Activated CD8-positive, alpha-beta T cell treated with anti-CD3 and anti-CD28 coated beads for 36 hours (primary cell): ENCODE results near the gene NKAIN2. TPM values are rescaled to one million over a fixed set of nuclear protein-coding genes. Genes with fewer than 3 reads are reported as not detected.

Experiments
- ATAC-seq: fragments of 200-7000 bp; cut with Tn5 transposase; one replicate; pipeline ENCODE4 v1.10.0; 2021; ENCODE audit warnings: mild to moderate bottlenecking, moderate library complexity
- CTCF ChIA-PET: fragments of 350-600 bp; sonication (Branson Sonifier 250); formaldehyde crosslinking; loops from one replicate; lab custom pipeline; 2021; ENCODE audit warnings: antibody characterized with exemption; lab: Charles Lee
- POLR2A ChIA-PET: fragments of 350-600 bp; sonication (Branson Sonifier 250); formaldehyde crosslinking; loops from one replicate; lab custom pipeline; 2021; ENCODE audit warnings: antibody characterized with exemption; lab: Charles Lee
- DNase-seq: peaks from one replicate; pipeline ENCODE4 v3.0.0-alpha.2; 2020
- H3K27ac Mint-ChIP-seq: one replicate; pipeline ENCODE4 v1.8.0; 2021; ENCODE audit warnings: mild to moderate bottlenecking, mixed read lengths
- H3K27me3 Mint-ChIP-seq: one replicate; pipeline ENCODE4 v1.8.0; 2021; ENCODE audit warnings: mixed read lengths
- H3K36me3 Mint-ChIP-seq: one replicate; pipeline ENCODE4 v1.8.0; 2021; ENCODE audit warnings: low read depth, mixed read lengths
- H3K4me1 Mint-ChIP-seq: one replicate; pipeline ENCODE4 v1.8.0; 2021; ENCODE audit warnings: low read depth, mixed read lengths
- H3K4me3 Mint-ChIP-seq: one replicate; pipeline ENCODE4 v1.8.0; 2021; ENCODE audit warnings: mild to moderate bottlenecking, moderate library complexity, mixed read lengths
- H3K9me3 Mint-ChIP-seq: one replicate; pipeline ENCODE4 v1.8.0; 2021; ENCODE audit warnings: mixed read lengths
- CTCF ChIP-seq: fragments of 200-600 bp; IDR thresholded peaks from one replicate; pipeline ENCODE4 v1.8.0; 2022; ENCODE audit warnings: antibody characterized with exemption, mild to moderate bottlenecking
- intact Hi-C: fragments of 100-400 bp; cut with micrococcal nuclease; formaldehyde crosslinking; loops from one replicate; pipeline ENCODE4 v1.10.0; 2022
- total RNA-seq, 2 experiments: library from RNA; stranded (reverse); gene quantifications; one replicate each; pipeline ENCODE4 v1.2.3, GENCODE V29; 2021

NKAIN2 gene
- total RNA-seq, 2 experiments from 2014 or later, result not detected

GRCh38 chr6:123804787-123805540 lies 1.3 kb downstream of the NKAIN2 start:
- intact Hi-C loops, result loop anchor here (10.0 kb wide), 1 partner anchor 1050 kb away; no protein-coding TSS in a partner anchor
- no peaks in the 10 kb centered on the region for H3K9me3 Mint-ChIP-seq
- no peak overlapping the region for H3K27ac Mint-ChIP-seq
- POLR2A ChIA-PET, result no interaction called here
- no peak for TF ChIP-seq CTCF
- peaks cover 39% of the 10 kb centered on the region for H3K27me3 Mint-ChIP-seq
- H3K4me1 Mint-ChIP-seq, result peaks cover 10% of the 10 kb centered on the region
- DNase-seq (no peak), ATAC-seq (no peak)
- CTCF ChIA-PET, result no interaction called here
- no peak overlapping the region for H3K4me3 Mint-ChIP-seq
- no peaks in the 10 kb centered on the region for H3K36me3 Mint-ChIP-seq

- peaks cover 40% of the 10 kb centered on the region for H3K27me3 Mint-ChIP-seq
- no peak overlapping the region for H3K27ac Mint-ChIP-seq
- ATAC-seq (no peak), DNase-seq (no peak)
- H3K4me1 Mint-ChIP-seq, result peaks cover 10% of the 10 kb centered on the region
- no peaks in the 10 kb centered on the region for H3K36me3 Mint-ChIP-seq
- intact Hi-C loops, result loop anchor here (10.0 kb wide), 1 partner anchor 1049 kb away; no protein-coding TSS in a partner anchor
- TF ChIP-seq CTCF, result no peak
- CTCF ChIA-PET, result no interaction called here
- H3K4me3 Mint-ChIP-seq, result no peak overlapping the region
- POLR2A ChIA-PET, result interaction anchor here (0.6 kb wide), 1 partner anchor 1443 kb away, joined by 3 read pairs; no protein-coding TSS in a partner anchor
- H3K9me3 Mint-ChIP-seq, result no peaks in the 10 kb centered on the region
Measured at GRCh38 chr6:123805921-123806320, 2.3 kb downstream of the NKAIN2 start.

GRCh38 chr6:123806561-123806960 lies 2.9 kb downstream of the NKAIN2 start:
- no peaks in the 10 kb centered on the region for H3K36me3 Mint-ChIP-seq
- TF ChIP-seq CTCF, result no peak
- intact Hi-C loops, result loop anchor here (10.0 kb wide), 1 partner anchor 1048 kb away; no protein-coding TSS in a partner anchor
- H3K4me1 Mint-ChIP-seq, result peaks cover 10% of the 10 kb centered on the region
- H3K9me3 Mint-ChIP-seq, result no peaks in the 10 kb centered on the region
- H3K4me3 Mint-ChIP-seq, result no peak overlapping the region
- ChIA-PET POLR2A (interaction anchor here (0.6 kb wide), 1 partner anchor 1444 kb away, joined by 3 read pairs; no protein-coding TSS in a partner anchor), CTCF (no interaction called here)
- H3K27ac Mint-ChIP-seq, result no peak overlapping the region
- DNase-seq (no peak), ATAC-seq (no peak)
- peaks cover 37% of the 10 kb centered on the region for H3K27me3 Mint-ChIP-seq

GRCh38 chr6:123808556-123808955 lies 4.9 kb downstream of the NKAIN2 start:
- intact Hi-C loops, result loop anchor here (10.0 kb wide), 1 partner anchor 1046 kb away; no protein-coding TSS in a partner anchor
- POLR2A ChIA-PET, result no interaction called here
- no peak for TF ChIP-seq CTCF

DNA sequence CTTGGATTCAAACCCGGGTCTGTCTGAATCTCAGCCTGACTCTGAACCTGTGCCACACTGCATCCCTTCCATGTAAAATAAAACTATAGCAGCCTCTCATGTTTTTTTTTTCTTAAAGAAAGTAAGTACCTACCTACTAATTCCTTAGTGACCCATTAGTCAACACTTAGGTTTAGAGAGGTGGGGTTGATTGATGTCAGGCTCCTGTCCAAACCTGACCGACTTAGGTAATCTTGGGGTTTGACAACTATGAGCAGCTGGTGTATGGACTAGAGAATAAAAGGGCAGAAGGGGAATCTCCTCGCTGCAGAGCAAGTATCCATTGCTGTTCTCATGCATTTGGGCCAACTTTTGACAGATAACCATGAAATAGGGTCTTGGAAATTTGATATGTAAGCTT lies 6.5 kb downstream of the NKAIN2 start:
- no peak overlapping the region for H3K27ac Mint-ChIP-seq
- CTCF ChIA-PET, result no interaction called here
- POLR2A ChIA-PET, result no interaction called here
- intact Hi-C loops, result no loop called here
- H3K4me1 Mint-ChIP-seq, result no peaks in the 10 kb centered on the region
- H3K4me3 Mint-ChIP-seq, result no peak overlapping the region
- TF ChIP-seq CTCF, result no peak
- peaks cover 12% of the 10 kb centered on the region for H3K27me3 Mint-ChIP-seq
- ATAC-seq (no peak), DNase-seq (no peak)
- no peaks in the 10 kb centered on the region for H3K9me3 Mint-ChIP-seq
- no peaks in the 10 kb centered on the region for H3K36me3 Mint-ChIP-seq

More at GRCh38 chr6:123808556-123808955, 4.9 kb downstream of the NKAIN2 start:
- H3K9me3 Mint-ChIP-seq, result no peaks in the 10 kb centered on the region
- no peaks in the 10 kb centered on the region for H3K36me3 Mint-ChIP-seq
- ATAC-seq (no peak), DNase-seq (no peak)
- no peak overlapping the region for H3K4me3 Mint-ChIP-seq
- peaks cover 4% of the 10 kb centered on the region for H3K4me1 Mint-ChIP-seq
- CTCF ChIA-PET, result no interaction called here
- peaks cover 25% of the 10 kb centered on the region for H3K27me3 Mint-ChIP-seq
- H3K27ac Mint-ChIP-seq, result no peak overlapping the region
